ENCODE measurements around the gene CAPN9.
"Not testable (repeated sequence)": the region's sequence is repeated elsewhere in the genome, so short reads cannot be mapped to it uniquely, and the experiment has no call there.

CAPN9 gene

DNA sequence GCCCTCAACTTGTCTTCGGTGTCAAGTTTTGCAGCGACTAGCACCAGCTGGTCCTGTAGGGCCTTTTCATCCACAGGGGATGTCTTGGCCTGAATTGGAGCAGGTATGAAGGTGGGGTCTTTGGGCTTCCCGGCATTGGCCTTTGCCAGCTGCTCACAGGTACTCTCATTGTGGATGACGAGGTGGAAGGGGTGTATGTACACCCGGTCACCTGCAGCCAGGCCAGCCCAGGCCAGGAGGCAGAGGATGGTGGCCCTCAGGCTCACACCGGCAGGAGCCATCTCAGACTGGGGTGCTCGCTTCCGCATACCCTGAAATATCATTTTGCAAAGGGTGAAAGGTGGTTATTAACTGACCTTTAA is 36.7 kb upstream of the CAPN9 start:
- no peak for DNase-seq

DNA sequence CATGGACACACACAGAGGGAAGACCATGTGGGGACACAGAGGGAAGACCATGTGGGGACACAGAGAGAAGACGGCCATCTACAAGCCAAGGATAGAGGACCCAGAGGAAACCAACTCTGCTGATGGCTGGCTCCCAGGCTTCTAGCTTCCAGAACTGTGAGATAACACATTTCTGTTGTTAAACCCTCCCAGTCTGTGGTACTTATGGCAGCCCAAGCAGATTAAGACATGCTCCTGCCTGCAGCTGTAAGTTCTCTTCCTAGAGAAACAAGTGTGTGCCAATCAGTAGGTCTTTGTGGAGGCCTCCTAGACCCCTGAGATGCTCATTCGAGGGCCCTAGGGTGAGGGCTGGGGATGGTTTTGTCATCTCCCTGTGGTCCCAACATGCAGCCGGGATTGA is 35.9 kb upstream of the CAPN9 start:
- DNase-seq: no peak

DNA sequence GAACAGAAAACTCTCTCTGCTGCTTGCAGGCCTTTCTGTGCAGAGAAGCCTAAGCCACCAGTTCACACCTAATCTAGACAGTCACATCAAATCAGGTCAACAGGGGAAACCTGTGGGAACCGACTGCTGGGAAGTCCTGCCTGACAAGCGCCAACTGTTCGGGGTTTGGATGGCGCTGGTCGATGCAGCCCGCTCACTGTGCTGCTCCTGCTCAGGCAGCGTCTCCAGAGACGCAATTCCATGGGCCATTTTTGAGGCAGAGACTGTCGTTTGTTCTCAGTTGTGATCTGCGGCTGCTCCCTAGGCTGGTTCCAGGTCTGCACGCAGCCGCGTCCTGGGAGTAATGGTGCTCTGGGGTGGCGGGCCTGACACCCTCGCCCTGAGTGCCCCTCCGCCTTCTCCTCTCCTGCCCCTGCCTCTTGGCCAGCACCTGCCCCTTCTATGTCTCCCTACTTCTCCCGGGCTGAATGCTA is 34.7 kb upstream of the CAPN9 start:
- no peak for DNase-seq

DNA sequence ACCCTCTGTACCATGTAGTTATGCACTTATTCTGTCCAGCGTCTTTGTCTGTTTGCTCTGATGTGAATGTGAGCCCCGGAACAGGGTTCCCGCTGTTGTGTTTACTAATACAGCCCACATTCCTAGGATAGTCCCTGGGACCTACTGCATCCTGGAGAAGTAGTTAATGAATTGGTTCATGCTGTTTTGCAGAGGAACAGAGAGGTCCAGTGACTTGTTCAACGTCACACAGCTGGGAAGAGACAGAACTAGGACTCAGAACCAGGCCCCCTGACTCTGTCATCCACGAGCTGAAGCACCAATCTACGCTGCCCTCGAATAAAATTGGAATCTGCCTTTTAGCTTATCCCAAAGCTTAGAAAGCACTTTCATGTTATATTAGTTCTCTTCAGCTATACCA is 34.0 kb upstream of the CAPN9 start:
- no peak for DNase-seq

DNA sequence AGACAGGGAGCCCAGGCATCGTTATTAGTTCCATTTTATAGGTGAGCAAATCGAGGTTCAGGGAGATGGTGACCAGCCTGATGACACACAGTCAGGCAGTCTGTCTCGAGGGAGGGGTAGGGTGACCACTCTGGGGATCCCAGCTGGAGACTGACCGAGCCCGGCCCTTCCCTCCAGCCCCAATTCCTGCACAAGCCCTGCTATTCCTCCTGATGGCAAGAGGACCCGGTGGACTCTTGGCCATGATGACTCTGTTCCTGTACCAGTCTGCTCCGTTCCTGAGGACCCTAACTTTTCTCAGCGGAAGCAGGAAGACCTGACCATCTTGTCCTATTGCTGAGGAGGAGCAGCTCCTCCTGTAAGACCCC is 33.7 kb upstream of the CAPN9 start:
- DNase-seq: no peak

DNA sequence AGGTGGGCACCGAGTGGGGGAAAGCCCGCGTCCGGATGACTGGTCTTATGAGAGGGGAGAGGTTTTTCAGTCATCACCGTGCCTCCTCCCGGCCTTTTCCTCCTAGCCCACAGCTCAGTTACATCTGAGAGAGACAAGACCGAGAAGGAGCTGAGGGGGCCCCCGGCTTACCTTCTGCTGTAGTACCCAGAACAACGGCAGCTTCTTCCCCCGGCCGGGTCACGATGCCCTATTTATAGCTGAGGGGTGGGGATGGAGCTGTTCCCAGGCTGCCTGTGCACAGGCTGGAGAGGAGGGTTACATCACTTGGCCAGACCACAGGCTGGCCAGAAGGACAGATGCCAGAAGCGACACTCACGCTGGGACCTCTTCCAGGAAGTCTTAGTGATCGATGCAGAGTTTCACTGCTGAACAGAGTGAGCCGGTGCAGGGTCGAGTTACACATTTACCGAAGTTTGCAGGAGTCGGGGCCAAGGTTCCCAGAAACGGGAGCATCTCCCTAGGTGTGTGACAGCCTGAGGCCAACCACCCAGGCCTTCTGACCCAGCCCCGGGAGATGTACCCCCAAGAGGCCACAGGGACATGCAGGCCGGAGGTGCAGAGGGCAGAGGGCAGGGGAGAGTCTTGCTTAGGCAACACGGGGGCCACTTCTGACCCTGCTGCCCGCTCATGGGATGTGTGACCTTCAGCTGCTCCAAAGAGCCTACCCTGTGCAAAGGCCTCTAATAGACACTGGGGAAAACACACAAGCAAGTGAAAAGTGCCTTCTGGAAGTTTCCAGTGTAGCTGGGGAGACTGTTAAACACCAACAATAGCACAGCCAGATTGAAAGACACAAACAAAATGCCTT is 33.0 kb upstream of the CAPN9 start, which contains the start of gene AGT:
Gene AGT, minus strand, starts transcription at position 208 of the 850 bp plus-strand sequence. CDS start 3,299 bp downstream, outside the sequence.
- no peak for DNase-seq

DNA sequence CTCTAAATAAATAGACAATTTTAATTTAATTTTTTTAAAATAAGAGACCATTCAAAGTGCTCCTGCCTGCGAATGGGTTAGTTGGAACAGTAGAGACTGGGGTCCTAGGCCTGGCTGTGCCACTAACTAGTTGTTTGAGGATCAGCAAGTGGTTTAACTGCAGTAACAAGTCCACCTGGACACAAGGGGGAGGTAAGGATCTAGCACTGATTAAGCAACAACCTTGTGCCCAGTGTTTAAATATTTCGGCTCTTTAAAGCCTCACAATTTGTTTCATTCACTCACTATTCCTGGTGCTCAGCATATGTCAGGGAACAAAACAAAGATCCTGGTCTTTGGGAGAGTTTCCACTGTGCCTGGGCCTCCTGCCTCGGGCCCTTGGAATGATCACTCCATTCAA is 31.7 kb upstream of the CAPN9 start:
- no peak for DNase-seq

DNA sequence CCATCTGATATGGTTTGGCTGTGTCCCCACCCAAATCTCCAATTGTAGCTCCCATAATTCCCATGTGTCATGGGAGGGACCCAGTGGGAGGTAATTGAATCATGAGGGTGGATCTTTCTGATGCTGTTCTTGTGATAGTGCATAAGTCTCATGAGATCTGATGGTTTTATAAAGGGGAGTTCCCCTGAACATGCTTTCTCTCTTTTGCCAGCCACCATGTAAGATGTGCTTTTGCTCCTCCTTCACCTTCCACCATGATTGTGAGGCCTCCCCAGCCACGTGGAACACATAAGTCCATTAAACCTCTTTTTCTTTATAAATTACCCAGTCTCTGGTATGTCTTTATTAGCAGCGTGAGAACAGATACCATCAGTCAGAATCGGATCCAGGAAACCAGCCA is 30.7 kb upstream of the CAPN9 start:
- DNase-seq: not testable (repeated sequence)

DNA sequence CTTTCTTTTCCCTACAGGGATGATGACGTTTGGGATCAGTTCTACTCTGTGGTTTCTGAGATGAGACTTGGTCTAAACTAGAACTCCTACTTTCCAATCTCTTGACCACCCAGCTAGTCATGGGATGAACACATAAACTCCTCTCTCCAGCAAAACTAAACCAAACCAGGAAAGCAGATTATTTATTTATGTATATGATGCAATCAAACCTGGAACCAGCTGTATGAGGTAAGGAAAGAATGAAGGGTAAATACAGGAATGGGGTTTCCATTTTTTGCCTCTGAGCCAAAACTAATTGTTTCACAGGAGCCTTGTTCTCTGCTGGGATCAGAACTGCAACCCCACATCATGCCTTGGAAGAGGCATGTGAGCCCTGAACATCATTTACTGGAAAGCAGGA is 29.9 kb upstream of the CAPN9 start:
- DNase-seq: no peak

DNA sequence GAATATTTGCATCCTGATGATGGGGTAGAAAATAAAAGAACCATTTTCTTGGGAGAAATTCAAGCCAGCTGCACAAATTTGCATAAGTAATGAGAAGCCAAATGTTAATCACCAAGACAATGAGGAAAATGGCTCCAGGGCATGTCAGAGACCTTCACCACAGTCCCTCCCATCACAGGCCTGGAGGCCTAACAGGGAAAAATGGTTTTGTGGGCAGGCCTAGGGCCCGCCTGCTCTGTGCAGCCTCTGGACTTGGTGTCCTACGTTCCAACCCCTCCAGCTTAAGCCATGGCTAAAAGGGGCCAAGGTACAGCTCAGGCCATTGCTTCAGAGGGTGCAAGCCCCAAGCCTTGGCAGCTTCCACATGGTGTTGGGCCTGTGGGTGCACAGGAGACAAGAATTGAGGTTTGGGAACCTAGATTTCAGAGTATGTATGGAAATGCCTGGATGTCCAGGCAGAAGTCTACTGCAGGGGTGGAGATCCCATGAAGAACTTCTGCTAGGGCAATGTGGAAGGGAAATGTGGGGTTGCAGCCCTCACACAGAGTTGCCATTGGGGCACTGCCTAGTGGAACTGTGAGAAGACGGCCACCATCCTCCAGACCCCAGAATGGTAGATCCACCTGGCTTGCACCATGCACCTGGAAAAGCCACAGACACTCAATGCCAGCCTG is 25.2 kb upstream of the CAPN9 start:
- DNase-seq: not testable (repeated sequence)

DNA sequence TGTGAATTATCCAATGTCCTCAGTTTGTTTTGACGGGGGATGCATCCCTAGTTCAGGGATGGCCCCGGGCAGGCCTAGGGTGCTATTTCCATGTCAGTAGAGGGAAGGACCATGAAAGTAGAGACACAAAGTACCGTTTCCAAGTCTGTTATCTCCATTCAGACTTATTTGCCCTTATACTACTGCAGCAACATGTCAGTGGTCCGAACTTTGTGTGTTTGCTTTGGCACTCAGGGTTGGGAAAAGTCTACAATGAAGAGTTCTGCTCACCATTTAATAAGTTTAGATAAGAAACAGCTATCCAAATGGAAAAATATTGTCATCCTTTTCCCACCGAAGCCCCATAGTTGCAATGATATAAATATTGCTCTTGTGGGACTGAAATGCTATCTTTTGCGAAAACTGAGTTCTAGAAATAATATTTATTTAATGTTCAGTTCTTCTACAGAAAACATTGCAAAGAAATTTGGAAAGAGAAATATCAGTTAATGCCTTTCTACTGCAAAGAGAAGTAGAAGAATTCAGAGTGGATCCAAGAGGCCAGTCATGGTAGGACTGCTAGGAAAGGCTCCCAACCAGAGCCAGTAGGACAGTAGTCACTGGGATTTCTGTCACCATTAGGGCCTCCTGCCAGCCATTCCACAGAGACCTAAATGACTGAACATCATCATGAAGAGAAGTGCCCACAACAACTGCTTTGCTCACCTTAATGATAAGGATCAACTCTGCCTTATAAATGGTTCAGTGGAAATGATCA is 21.8 kb upstream of the CAPN9 start:
- DNase-seq: no peak

DNA sequence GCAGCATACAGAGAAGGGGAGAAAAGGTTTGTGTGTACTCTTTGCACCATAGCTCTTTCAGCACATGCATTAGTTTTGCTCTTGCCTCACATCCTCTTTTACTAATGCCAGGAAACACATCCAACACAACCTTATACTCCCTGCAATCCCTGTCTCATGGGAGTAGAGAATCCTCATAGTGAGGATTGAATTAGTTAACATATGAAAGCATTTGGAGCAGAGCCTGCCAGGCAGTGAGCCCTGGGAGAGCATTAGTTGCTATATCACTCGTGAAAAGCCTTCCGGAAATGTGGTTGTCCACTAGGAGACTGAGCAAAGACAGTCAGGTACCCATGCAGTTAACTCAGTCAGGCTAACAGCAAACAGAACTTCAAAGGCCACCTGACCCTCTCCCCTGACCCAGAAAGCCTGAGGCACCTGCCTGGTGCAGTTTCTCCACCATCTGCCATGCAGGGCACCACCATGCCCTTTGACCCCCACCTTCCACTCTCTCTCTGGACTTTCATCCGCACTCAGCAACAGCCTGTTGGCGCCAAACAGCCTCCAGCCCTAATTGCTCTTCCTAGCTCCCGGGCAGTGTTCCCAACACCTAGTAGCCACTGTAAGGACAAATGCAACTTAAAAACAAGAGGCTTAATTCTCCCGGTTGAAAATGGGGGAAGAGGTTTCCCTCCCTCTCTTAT is 18.3 kb upstream of the CAPN9 start:
- no peak for DNase-seq

DNA sequence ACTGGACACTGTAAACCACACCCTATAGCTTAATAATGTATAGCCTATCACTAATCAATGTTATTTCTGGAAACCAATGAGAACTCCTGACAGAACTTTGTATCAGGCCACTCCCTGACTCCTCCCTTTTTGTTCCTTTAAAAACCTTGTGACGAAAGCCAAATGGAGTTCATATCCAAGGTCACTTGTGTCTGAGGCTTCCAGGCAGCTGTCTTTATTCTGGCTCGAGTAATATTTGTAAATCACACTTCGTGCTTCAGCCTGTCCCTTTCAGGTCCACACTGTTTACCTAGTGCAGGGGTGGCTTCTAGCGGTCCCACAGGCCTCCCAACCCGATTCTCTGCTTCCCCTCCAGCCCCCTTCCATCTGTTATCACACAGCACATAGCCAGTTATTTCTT is 16.2 kb upstream of the CAPN9 start:
- no peak for DNase-seq

DNA sequence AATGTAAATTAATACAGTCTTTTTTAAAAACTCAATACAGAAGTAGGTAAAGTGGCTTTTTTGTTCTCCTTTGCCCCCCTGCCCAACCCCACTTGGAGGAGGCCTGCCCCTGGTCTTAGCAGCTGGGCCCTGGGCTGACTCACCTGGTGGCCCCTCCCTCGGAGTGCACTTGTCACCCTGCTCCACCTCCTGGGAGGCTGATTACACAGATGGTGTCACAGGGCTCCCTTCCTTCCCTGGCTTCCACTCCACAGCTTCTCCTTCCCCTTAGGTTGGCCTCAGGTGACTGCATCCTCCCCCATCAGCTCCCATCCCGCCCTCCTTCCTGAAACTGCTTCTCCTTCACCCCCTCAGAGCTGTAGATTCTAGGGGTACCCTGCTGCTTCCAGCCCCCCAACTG is 11.7 kb upstream of the CAPN9 start:
- no peak for DNase-seq

DNA sequence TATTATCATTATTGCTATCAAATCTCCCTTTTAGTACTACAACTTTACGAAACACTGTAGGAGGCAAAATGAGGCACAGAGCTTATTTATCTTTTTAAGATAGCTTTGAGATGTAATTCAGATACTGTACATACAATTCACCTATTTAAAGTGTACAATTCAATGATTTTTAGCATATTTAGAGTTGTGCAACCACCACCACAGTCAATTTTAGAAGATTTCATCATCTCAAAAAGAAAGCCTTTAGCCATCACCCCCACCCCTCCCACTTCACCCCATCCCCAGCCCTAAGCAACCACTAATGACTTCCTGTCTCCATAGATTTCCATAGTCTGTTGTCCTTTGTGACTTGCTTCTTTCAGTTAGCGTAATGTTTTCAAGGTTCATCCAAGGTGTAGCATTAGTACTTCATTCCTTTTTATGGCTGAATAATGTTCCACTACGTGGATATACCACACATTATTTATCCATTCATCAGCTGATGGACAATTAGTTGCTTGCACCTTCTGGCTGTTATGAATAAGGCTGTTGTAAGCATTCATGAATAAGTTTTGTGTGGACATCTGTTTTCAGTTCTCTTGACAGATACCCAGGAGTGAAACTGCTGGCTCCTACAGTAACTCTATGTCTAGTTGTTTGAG is 9.4 kb upstream of the CAPN9 start:
- no peak for DNase-seq

DNA sequence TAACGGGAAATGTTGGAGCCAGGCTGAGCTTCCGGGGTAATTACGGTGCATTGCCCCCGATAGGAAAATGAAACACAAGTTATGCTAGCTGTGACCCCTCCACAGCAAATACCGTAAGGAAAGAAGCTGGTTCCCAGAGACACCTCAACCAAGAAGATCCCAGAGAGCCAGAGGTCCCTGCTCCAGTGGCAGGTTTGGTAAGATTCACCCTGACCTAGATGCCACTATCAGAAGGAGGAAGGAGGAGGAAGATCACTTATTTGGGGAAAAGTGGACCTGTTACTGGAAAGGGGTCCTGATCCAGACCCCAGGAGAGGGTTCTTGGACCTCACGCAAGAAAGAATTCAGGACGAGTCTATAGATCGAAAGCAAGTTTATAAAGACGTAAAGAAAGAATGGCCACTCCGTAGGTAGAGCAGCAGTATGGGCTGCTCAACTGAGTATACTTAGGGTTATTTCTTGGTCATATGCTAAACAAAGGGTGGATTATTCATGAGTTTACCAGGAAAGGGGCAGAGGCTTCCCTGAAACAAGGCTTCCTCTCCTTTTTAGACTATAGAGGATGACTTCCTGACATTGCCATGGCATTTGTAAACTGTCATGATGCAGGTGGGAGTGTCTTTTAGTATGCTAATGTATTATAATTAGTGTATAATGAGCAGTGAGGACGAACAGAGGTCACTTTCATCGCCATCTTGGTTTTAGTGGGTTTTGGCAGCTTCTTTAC is 7.5 kb upstream of the CAPN9 start:
- DNase-seq: no peak

DNA sequence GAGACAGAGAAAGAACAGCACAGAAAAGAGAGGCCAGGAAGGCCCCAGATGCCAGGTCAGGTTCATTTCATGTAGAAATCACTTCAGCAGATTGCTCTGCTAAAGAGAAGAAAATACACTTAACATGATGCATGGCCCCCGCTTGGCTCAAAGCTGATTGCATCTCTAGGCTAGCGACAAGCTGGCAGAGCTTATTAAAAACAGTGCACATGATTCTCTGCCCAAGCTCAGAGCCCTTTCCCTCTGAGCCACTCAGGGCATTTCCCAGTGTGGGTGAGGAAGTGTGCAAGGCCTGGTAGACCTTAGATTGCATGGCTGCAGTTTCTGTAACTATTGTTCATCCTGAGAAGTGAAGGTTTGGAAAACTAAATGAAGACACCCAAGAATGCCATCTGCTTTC is 3.3 kb upstream of the CAPN9 start:
- DNase-seq: no peak

DNA sequence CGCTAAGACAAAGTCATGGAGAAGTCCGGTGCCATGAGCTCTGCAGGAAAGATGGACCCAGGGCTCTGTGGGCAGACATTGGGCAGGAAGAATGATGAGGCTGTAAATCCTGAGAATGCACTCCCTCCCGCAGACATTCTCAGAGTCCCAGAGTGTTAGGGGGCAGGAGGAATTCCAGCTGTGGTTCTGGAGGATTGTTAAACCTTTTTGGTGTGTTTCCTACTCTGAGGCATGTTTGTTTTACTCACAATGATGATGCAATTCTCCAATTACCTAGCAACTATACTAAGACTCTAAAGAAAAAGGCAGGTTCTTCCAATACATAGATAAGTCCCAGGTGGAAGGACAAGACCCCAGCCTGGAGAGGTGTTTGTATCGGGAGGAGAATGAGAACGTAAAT is 2.8 kb upstream of the CAPN9 start:
- DNase-seq: no peak

DNA sequence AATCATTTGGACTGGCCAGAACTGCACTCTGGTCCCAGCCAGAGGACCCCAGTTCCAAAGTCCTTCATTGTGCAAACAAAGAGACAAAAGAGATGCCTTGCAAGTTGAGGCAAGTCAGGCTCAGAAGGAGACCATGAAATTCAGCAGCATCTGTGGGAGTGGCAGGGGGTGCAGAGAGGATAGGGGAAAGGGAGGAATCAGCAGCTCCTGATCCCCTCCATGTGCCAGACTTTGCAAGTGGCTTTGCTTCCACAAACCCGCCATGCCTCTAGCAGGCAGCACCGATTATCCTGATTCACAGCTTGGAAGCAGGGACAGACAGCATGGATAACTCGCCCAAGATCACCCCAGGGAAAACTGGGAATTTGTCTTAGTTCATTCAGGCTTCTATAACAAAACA is 2.1 kb upstream of the CAPN9 start:
- DNase-seq: no peak

DNA sequence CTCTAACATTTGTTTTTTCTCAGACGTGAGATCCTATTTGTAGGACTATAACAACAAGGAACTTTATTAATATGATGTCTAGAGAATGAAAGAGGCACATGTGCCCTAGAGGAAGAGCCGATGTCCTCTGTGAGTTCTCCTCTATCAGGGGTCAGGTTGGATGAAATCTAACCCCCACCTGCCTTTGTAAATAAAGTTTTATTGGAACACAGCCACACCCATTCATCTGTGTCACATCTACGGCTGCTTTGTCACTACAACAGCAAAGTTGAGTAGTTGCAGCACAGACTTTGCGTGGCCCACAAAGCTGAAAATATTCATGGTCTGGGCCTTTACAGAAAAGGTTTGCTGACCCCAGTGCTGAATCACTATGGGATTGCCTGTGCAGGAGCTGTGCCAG is 571 bp upstream of the CAPN9 start:
- DNase-seq: no peak

DNA sequence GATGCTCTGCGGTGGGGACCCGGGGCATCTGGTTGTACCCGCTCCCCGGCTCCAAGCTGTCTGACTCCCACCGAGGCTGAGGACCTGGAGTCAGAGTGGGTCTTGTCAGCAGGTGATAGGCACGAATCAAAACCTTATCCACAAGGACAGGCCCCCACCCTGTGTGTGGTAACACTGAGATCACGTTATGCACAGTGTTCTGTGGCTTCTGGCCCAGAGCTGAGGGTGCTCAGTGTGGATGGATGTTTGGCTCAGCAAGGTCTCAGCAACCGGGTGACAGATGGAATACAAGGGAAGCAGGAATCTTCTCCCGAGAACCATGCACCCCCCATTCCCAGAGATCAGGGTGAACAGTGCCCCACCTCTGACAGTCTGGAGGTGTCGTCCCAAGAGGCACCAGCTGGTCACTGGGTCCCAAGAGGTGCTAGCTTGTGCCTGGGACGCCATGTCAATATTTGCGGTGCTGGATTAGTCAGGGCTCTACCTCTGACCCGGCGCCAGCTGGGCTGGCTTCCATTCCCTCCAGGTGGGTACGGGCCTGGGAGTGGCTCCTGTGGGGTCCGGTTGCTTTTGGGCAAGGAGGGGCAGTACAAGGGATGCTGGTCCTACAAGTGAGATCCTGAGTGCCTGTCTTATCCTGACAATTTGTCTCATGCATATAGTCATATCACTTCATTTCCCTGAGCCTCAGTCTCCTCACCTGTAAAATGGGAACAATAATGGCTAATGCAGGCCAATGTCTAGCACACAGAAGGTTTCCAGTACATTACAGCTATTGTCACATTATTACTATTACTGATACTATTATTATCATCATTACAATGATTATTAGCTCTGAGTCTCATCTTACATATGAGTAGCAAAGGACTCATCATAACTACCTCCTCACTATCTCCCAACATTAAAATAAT is 957 bp downstream of the CAPN9 start:
- no peak for DNase-seq
